Right lobe of liver (tissue), 4 donors: ENCODE data around the gene MAPKAPK2.

ENCODE experiments used
- CTCF ChIP-seq, 4 donors: fragments of 200-600 bp in 3 of 4; fragments of 450-650 bp in 1 of 4; IDR thresholded peaks; one replicate each; pipeline versions ENCODE4 v1.5.1 to v1.8.0; 2016 to 2022; ENCODE audit warnings: antibody characterized with exemption in 4 of 4, mild to moderate bottlenecking in 2 of 4
- POLR2A ChIP-seq: fragments of 450-650 bp; IDR thresholded peaks from one replicate; pipeline ENCODE4 v1.6.1; 2017; ENCODE audit warnings: antibody characterized with exemption, mild to moderate bottlenecking
- donor health status: DM: no; HTN: no; CAD: no.
- donor health status: DM: no; HTN: no; CAD: no.
- donor health status: DM: no; HTN: yes; CAD: no.

GRCh38 chr1:206682111-206682510 is 2.6 kb upstream of the MAPKAPK2 start:
- TF ChIP-seq CTCF (IDR thresholded peaks at IDR 0.05) (no peak), POLR2A (no peak)
